Caco-2 (cell line): Measurements from ENCODE around the gene PHYHD1. TPM values are rescaled to one million over a fixed set of nuclear protein-coding genes. Genes with fewer than 3 reads are reported as not detected.

Experiments
- BruUV-seq: library from RNA; stranded (reverse); fragments of 400-500 nt; replicated peaks from 2 replicates; lab custom pipeline; 2021; lab: Mats Ljungman, UMichigan
- CTCF ChIA-PET: fragments of 300-600 bp; sonication (Branson Sonifier 250); formaldehyde crosslinking; loops from one replicate; lab custom pipeline; 2022; ENCODE audit warnings: antibody characterized with exemption; lab: Charles Lee
- POLR2A ChIA-PET: fragments of 300-600 bp; sonication (Branson Sonifier 250); formaldehyde crosslinking; loops from one replicate; lab custom pipeline; 2022; ENCODE audit warnings: antibody characterized with exemption; lab: Charles Lee
- DNase-seq, 2 experiments: peaks; one replicate each; pipeline versions ENCODE4 v3.0.0 to v3.0.0-alpha.2; 2020 to 2022
- H3K27me3 ChIP-seq: replicated peaks from 2 replicates; pipeline ENCODE4 v1.6.0; 2011; ENCODE audit warnings: low read length; ENCODE audit not compliant: control insufficient read depth, insufficient read depth
- H3K36me3 ChIP-seq: 2 replicates; pipeline ENCODE4 v1.5.1; 2011; ENCODE audit warnings: low read length; ENCODE audit not compliant: control insufficient read depth, insufficient read depth
- H3K4me1 ChIP-seq: fragments of 250-450 bp; sonication (Bioruptor Pico); 2 replicates; pipeline ENCODE4 v1.5.1; 2020; ENCODE audit warnings: mild to moderate bottlenecking
- H3K4me3 ChIP-seq: 2 replicates; pipeline ENCODE4 v1.5.1; 2011; ENCODE audit warnings: low read depth, mild to moderate bottlenecking, control low read depth, low read length
- H3K9me3 ChIP-seq: fragments of 250-450 bp; sonication (Bioruptor Pico); 2 replicates; pipeline ENCODE4 v1.5.1; 2020; ENCODE audit warnings: mild to moderate bottlenecking, moderate library complexity
- H3K27ac Mint-ChIP-seq: one replicate; pipeline ENCODE4 v1.8.0; 2022; ENCODE audit warnings: mixed read lengths; ENCODE audit not compliant: unreplicated experiment
- H3K27me3 Mint-ChIP-seq: one replicate; pipeline ENCODE4 v1.8.0; 2022; ENCODE audit warnings: mixed read lengths; ENCODE audit not compliant: insufficient read depth, unreplicated experiment
- H3K36me3 Mint-ChIP-seq: one replicate; pipeline ENCODE4 v1.8.0; 2022; ENCODE audit warnings: mild to moderate bottlenecking, mixed read lengths; ENCODE audit not compliant: insufficient read depth, unreplicated experiment
- H3K4me1 Mint-ChIP-seq: one replicate; pipeline ENCODE4 v1.8.0; 2022; ENCODE audit warnings: low read depth, mixed read lengths; ENCODE audit not compliant: unreplicated experiment
- H3K4me3 Mint-ChIP-seq: one replicate; pipeline ENCODE4 v1.8.0; 2022; ENCODE audit warnings: mild to moderate bottlenecking, moderate library complexity, mixed read lengths; ENCODE audit not compliant: unreplicated experiment
- H3K9me3 Mint-ChIP-seq: one replicate; pipeline ENCODE4 v1.8.0; 2022; ENCODE audit warnings: mixed read lengths; ENCODE audit not compliant: unreplicated experiment
- intact Hi-C: fragments of 100-400 bp; cut with micrococcal nuclease; formaldehyde crosslinking; loops from one replicate; pipeline ENCODE4 v1.10.0; 2022; ENCODE audit not compliant: unreplicated experiment
- total RNA-seq: library from RNA; stranded (reverse); gene quantifications from 2 replicates; pipeline ENCODE4 v1.2.3, GENCODE V29; 2022
- TF ChIP-seq, protein P1 (sequence below), 2 experiments: fragments of 200-600 bp in 1 of 2; IDR thresholded peaks; 1 replicate in 1 of 2; 2 replicates in 1 of 2; pipeline versions ENCODE4 v1.5.1 to v1.8.0; 2011 to 2022; ENCODE audit warnings: antibody characterized with exemption in 1 of 2, control low read depth in 1 of 2, inconsistent platforms in 1 of 2, low read depth in 1 of 2, low read length in 1 of 2, mild to moderate bottlenecking in 1 of 2, moderate library complexity in 1 of 2; ENCODE audit not compliant: insufficient read depth in 1 of 2, severe bottlenecking in 1 of 2, unreplicated experiment in 1 of 2

The PHYHD1 gene
- total RNA-seq, 1 experiment from 2014 or later = 0.59 TPM

GRCh38 chr9:128936171-128936865, 15.5 kb downstream of the PHYHD1 start:
- ChIA-PET POLR2A (no interaction called here), CTCF (interaction anchor here (0.6 to 0.8 kb wide), 2 partner anchors 92 to 117 kb away, joined by 3 to 5 read pairs; partner anchors contain the start of gene SH3GLB2)
- intact Hi-C loops = no loop called here
- Mint-ChIP-seq H3K36me3 (peaks cover 11% of the 10 kb centered on the region), H3K27me3 (no peaks in the 10 kb centered on the region), H3K9me3 (no peaks in the 10 kb centered on the region), H3K27ac (no peak overlapping the region), H3K4me1 (no peaks in the 10 kb centered on the region), H3K4me3 (no peak overlapping the region)
- Histone ChIP-seq H3K36me3 (no peaks in the 10 kb centered on the region), H3K4me1 (no peaks in the 10 kb centered on the region), H3K4me3 (no peak overlapping the region), H3K9me3 (no peaks in the 10 kb centered on the region), H3K27me3 (no peaks in the 10 kb centered on the region)
- no peak for DNase-seq
- TF ChIP-seq, protein P1, sequence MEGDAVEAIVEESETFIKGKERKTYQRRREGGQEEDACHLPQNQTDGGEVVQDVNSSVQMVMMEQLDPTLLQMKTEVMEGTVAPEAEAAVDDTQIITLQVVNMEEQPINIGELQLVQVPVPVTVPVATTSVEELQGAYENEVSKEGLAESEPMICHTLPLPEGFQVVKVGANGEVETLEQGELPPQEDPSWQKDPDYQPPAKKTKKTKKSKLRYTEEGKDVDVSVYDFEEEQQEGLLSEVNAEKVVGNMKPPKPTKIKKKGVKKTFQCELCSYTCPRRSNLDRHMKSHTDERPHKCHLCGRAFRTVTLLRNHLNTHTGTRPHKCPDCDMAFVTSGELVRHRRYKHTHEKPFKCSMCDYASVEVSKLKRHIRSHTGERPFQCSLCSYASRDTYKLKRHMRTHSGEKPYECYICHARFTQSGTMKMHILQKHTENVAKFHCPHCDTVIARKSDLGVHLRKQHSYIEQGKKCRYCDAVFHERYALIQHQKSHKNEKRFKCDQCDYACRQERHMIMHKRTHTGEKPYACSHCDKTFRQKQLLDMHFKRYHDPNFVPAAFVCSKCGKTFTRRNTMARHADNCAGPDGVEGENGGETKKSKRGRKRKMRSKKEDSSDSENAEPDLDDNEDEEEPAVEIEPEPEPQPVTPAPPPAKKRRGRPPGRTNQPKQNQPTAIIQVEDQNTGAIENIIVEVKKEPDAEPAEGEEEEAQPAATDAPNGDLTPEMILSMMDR (IDR thresholded peaks at IDR 0.05; ENCODE audit: insufficient read depth in 1 of 2, low read depth in 1 of 2, low read length in 1 of 2, severe bottlenecking in 1 of 2, unreplicated experiment in 1 of 2) = no peak
- BruUV-seq = no TSS peak

- H3K4me1 Mint-ChIP-seq = no peaks in the 10 kb centered on the region
- H3K27ac Mint-ChIP-seq = no peak overlapping the region
- no peaks in the 10 kb centered on the region for H3K4me1 ChIP-seq
- intact Hi-C loops = no loop called here
- H3K27me3 ChIP-seq = no peaks in the 10 kb centered on the region
- H3K9me3 Mint-ChIP-seq = no peaks in the 10 kb centered on the region
- no TSS peak for BruUV-seq
- no peaks in the 10 kb centered on the region for H3K9me3 ChIP-seq
- peaks cover 6% of the 10 kb centered on the region for H3K36me3 Mint-ChIP-seq
- no peak overlapping the region for H3K4me3 Mint-ChIP-seq
- no peaks in the 10 kb centered on the region for H3K27me3 Mint-ChIP-seq
- no peaks in the 10 kb centered on the region for H3K36me3 ChIP-seq
- TF ChIP-seq, protein P1 (IDR thresholded peaks at IDR 0.05; ENCODE audit: insufficient read depth in 1 of 2, low read depth in 1 of 2, low read length in 1 of 2, severe bottlenecking in 1 of 2, unreplicated experiment in 1 of 2) = no peak
- no peak for DNase-seq
- ChIA-PET POLR2A (no interaction called here), CTCF (interaction anchor here (0.8 kb wide), 1 partner anchor 118 kb away, joined by 3 read pairs; no protein-coding TSS in a partner anchor)
- no peak overlapping the region for H3K4me3 ChIP-seq
Measured at GRCh38 chr9:128937310-128938165, 16.8 kb downstream of the PHYHD1 start.

DNA sequence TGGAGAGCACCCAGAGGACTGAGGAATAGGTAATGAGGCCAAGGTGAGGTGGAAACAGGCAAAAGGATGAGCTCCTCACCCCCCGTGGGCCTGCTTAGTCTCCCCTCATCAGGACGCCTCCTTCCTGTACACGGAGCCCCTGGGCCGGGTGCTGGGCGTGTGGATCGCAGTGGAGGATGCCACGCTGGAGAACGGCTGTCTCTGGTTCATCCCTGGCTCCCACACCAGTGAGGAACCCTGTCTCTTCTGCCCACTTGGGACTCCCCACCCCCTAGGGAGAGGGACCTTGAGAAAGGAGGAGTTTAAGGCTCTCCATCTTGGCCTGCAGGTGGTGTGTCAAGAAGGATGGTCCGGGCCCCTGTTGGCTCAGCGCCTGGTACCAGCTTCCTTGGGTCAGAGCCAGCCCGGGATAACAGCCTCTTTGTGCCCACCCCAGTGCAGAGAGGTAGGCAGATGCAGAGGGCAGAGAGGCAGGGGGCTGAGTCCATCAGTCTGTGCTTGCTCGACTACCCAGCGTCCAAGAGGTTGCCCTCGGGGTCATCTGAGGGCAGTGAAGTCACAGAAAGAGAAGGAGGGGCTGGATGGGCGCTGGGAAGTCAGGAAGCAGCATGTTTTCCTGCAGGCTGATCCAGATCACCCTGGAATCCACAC, 19.6 kb downstream of the PHYHD1 start:
- BruUV-seq = no TSS peak
- Mint-ChIP-seq H3K27me3 (no peaks in the 10 kb centered on the region), H3K9me3 (no peaks in the 10 kb centered on the region), H3K4me1 (peaks cover 10% of the 10 kb centered on the region), H3K4me3 (no peak overlapping the region), H3K27ac (no peak overlapping the region), H3K36me3 (peaks cover 6% of the 10 kb centered on the region)
- POLR2A ChIA-PET = no interaction called here
- TF ChIP-seq, protein P1 (IDR thresholded peaks at IDR 0.05; ENCODE audit: insufficient read depth in 1 of 2, low read depth in 1 of 2, low read length in 1 of 2, severe bottlenecking in 1 of 2, unreplicated experiment in 1 of 2) = no peak
- Histone ChIP-seq H3K4me1 (peaks cover 19% of the 10 kb centered on the region), H3K36me3 (no peaks in the 10 kb centered on the region), H3K9me3 (no peaks in the 10 kb centered on the region), H3K4me3 (no peak overlapping the region), H3K27me3 (no peaks in the 10 kb centered on the region)
- intact Hi-C loops = no loop called here
- CTCF ChIA-PET = no interaction called here
- DNase-seq = no peak
